GM12878 (cell line): ENCODE data around the gene CAMK2G. TPM values are rescaled to one million over a fixed set of nuclear protein-coding genes. Genes with fewer than 3 reads are reported as not detected.

ENCODE experiments used
- ATAC-seq: fragments of 200-7000 bp; cut with Tn5 transposase; 3 replicates; pipeline ENCODE4 v1.9.1; 2020; ENCODE audit warnings: mild to moderate bottlenecking, moderate library complexity
- BruUV-seq: library from RNA; stranded (reverse); fragments of 400-500 nt; replicated peaks from 2 replicates; lab custom pipeline; 2021; lab: Mats Ljungman, UMichigan
- CTCF ChIA-PET: fragments of 300-600 bp; sonication (Branson Sonifier 250); formaldehyde crosslinking; extraction: SDS; loops from one replicate; lab custom pipeline; 2021; ENCODE audit warnings: inconsistent platforms; lab: Yijun Ruan, JAX
- POLR2A ChIA-PET: fragments of 350-600 bp; formaldehyde crosslinking; extraction: SDS; loops from one replicate; lab custom pipeline; 2021; ENCODE audit warnings: inconsistent platforms; lab: Charles Lee
- RAD21 ChIA-PET: fragments of 300-600 bp; sonication (Branson Sonifier 250); formaldehyde crosslinking; loops from one replicate; lab custom pipeline; 2023; ENCODE audit warnings: antibody characterized with exemption; ENCODE audit not compliant: unreplicated experiment; lab: Charles Lee
- SMC1A ChIA-PET: fragments of 300-600 bp; sonication (Branson Sonifier 250); formaldehyde crosslinking; loops from one replicate; lab custom pipeline; 2023; ENCODE audit not compliant: unreplicated experiment, uncharacterized antibody; lab: Charles Lee
- DNase-seq: peaks from one replicate; pipeline ENCODE4 v3.0.0-alpha.2; 2011; ENCODE audit warnings: low read depth, low spot score
- FAIRE-seq: peaks from 3 replicates; lab custom pipeline; 2011; peaks lifted over from hg19 to GRCh38; lab: Jason Lieb, UNC
- H2AFZ ChIP-seq: 2 replicates; pipeline ENCODE4 v1.6.0; 2011; ENCODE audit warnings: low read depth, low read length, control low read depth; ENCODE audit not compliant: control insufficient read depth
- H3K27ac ChIP-seq: 2 replicates; pipeline ENCODE4 v1.5.1; 2011; ENCODE audit warnings: control low read depth; ENCODE audit not compliant: control insufficient read depth, insufficient read depth
- H3K27me3 ChIP-seq, 2 experiments: replicated peaks in 1 of 2; 2 replicates each; pipeline versions ENCODE4 v1.6.0 to v1.6.1; 2011; ENCODE audit warnings: low read length in 1 of 2; ENCODE audit not compliant: control insufficient read depth in 2 of 2, insufficient read depth in 2 of 2
- H3K36me3 ChIP-seq, 2 experiments: 2 replicates each; pipeline ENCODE4 v1.5.1; 2011; ENCODE audit warnings: low read length in 1 of 2; ENCODE audit not compliant: control insufficient read depth in 2 of 2, insufficient read depth in 2 of 2
- H3K4me1 ChIP-seq: 2 replicates; pipeline ENCODE4 v1.6.1; 2011; ENCODE audit warnings: mild to moderate bottlenecking, low read length, moderate library complexity, mixed read lengths; ENCODE audit not compliant: control insufficient read depth, insufficient read depth
- H3K4me2 ChIP-seq: 2 replicates; pipeline ENCODE4 v1.6.0; 2011; ENCODE audit warnings: control low read depth; ENCODE audit not compliant: control insufficient read depth, insufficient read depth
- H3K4me3 ChIP-seq: fragments of 200-600 bp; sonication (generic); 2 replicates; pipeline ENCODE4 v1.5.1; 2016
- H3K79me2 ChIP-seq: 2 replicates; pipeline ENCODE4 v1.6.0; 2011; ENCODE audit warnings: low read length; ENCODE audit not compliant: control insufficient read depth, insufficient read depth
- H3K9ac ChIP-seq: 2 replicates; pipeline ENCODE4 v1.8.0; 2011; ENCODE audit warnings: low read length, control low read depth, mixed read lengths; ENCODE audit not compliant: control insufficient read depth, insufficient read depth
- H3K9me3 ChIP-seq: replicated peaks from 3 replicates; pipeline ENCODE4 v1.5.1; 2011; ENCODE audit warnings: mild to moderate bottlenecking, low read length; ENCODE audit not compliant: control insufficient read depth, insufficient read depth
- H4K20me1 ChIP-seq: 2 replicates; pipeline ENCODE4 v1.6.0; 2011; ENCODE audit not compliant: control insufficient read depth, insufficient read depth
- POLR2A ChIP-seq: IDR thresholded peaks from 2 replicates; pipeline ENCODE4 v1.6.1; 2011; ENCODE audit warnings: low read depth, mild to moderate bottlenecking, low read length
- ZBED1 ChIP-seq: IDR thresholded peaks from 2 replicates; pipeline ENCODE4 v1.6.1; 2016; ENCODE audit warnings: borderline replicate concordance
- WGBS: methylation state at CpG from one replicate; pipeline ENCODE4 v1.1.6; 2016; ENCODE audit warnings: low lambda C conversion rate; ENCODE audit not compliant: insufficient replicate concordance, insufficient coverage; ENCODE audit errors: missing lambda C conversion rate; 5-methylcytosine and 5-hydroxymethylcytosine counted together
- in situ Hi-C: fragments of 300-500 bp; cut with MboI; formaldehyde crosslinking; loops from 9 replicates; pipeline ENCODE4 v1.14.3; 2018; ENCODE audit warnings: mixed read lengths
- intact Hi-C: fragments of 100-400 bp; cut with micrococcal nuclease; formaldehyde crosslinking; loops from one replicate; pipeline ENCODE4 v1.14.2; 2022; ENCODE audit not compliant: unreplicated experiment
- polyA plus RNA-seq, 11 experiments: library from polyadenylated mRNA; depleted of rRNA in 4 of 11; unstranded in 6 of 11; stranded (reverse) in 5 of 11; fragments of >200 nt; fragmentation: Nextera tagmentation in 4 of 11; fragmentation: Illumina TruSeq in 1 of 11; extraction: Ambion mirVana in 4 of 11; extraction: Trizol in 1 of 11; gene quantifications; 1 replicate in 1 of 11; 2 replicates in 10 of 11; pipeline versions ENCODE4 v1.2.1 to v1.2.3, GENCODE V29; 2011 to 2016; ENCODE audit warnings: inconsistent platforms in 2 of 11, missing spikeins in 2 of 11, low read depth in 1 of 11
- total RNA-seq, 4 experiments: library from RNA; depleted of rRNA in 3 of 4; stranded (reverse); fragments of >200 nt in 3 of 4; fragmentation: Illumina TruSeq in 1 of 4; extraction: Trizol in 1 of 4; gene quantifications; 2 replicates each; pipeline versions ENCODE4 v1.2.1 to v1.2.3, GENCODE V29; 2013 to 2021
- TF ChIP-seq, protein P1 (sequence below): IDR thresholded peaks from 2 replicates; pipeline ENCODE4 v1.6.1; 2011; ENCODE audit warnings: low read depth, mild to moderate bottlenecking, low read length, moderate library complexity, borderline replicate concordance; ENCODE audit errors: extremely low read depth
- TF ChIP-seq, protein P2 (sequence below): fragments of 450-650 bp; formaldehyde crosslinking; IDR thresholded peaks from 2 replicates; pipeline ENCODE4 v1.5.0; 2022; ENCODE audit warnings: mild to moderate bottlenecking, missing genetic modification characterization

The CAMK2G gene
- total and polyA plus RNA-seq, 10 of the 15 experiments (the other 5 are each of a cell fraction or from before 2014, with no cell fraction given): 5.5 to 24.3 (median 16.9) TPM

DNA sequence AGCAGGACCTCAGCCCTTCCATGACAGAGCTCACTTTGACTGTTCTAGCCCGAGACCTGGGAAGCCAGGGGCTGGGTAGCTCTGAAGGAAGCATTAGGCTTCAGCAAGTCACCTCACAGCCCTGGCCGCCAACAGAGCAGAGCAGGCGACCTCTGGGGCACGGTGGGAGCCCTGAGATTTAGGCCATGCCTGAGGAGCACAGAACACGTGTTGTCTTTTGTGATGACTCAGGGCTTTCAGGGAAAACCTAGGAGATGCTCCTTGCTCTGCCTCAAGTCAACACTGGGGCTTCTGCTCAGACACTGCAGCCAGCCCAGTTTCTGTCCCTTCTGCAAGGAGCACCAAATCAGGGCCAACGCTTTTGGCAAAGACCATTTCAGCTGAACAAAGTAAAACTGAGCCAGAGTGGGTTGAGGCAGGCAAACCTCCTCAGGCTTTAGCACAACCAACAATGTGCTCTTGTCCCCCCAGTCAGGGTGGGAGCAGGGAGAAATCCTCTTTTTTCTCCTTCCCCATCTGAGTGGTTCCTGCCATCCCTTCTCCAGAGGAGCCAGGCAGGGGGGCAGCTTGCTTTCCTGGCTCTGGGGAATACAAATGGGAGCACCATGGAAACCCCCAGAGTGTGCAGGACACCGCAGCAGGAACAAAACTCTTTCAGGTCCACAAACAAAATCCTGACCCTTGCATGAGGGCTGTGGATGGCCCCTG lies 14.4 kb downstream of the CAMK2G start:
- no peaks in the 10 kb centered on the region for H4K20me1 ChIP-seq
- DNase-seq (no peak), ATAC-seq (no peak; the same call in 2 of the 3 replicates), FAIRE-seq (peak; percentile 31)
- peaks cover 46% of the 10 kb centered on the region for H3K4me1 ChIP-seq
- no peaks in the 10 kb centered on the region for H3K9me3 ChIP-seq
- ChIA-PET RAD21 (interaction anchor here (0.6 to 12.8 kb wide), 5 partner anchors 10 to 105 kb away, joined by 3 to 149 read pairs (median 3); partner anchors contain the start of gene CAMK2G), CTCF (interaction anchor here (1.3 to 2.2 kb wide), 8 partner anchors 9 to 221 kb away, joined by 3 to 29 read pairs (median 5); partner anchors contain the start of gene CAMK2G), SMC1A (interaction anchor here (0.9 to 2.4 kb wide), 6 partner anchors 10 to 242 kb away, joined by 3 to 16 read pairs (median 6); no protein-coding TSS in a partner anchor), POLR2A (interaction anchor here (1.0 to 1.5 kb wide), 3 partner anchors 10 to 18 kb away, joined by 5 to 8 read pairs (median 5); no protein-coding TSS in a partner anchor)
- intact Hi-C loops: no loop called here
- no TSS peak for BruUV-seq
- H3K4me3 ChIP-seq: no peak overlapping the region
- TF ChIP-seq, protein P1, sequence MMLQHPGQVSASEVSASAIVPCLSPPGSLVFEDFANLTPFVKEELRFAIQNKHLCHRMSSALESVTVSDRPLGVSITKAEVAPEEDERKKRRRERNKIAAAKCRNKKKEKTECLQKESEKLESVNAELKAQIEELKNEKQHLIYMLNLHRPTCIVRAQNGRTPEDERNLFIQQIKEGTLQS: no peak
- TF ChIP-seq, protein P2, sequence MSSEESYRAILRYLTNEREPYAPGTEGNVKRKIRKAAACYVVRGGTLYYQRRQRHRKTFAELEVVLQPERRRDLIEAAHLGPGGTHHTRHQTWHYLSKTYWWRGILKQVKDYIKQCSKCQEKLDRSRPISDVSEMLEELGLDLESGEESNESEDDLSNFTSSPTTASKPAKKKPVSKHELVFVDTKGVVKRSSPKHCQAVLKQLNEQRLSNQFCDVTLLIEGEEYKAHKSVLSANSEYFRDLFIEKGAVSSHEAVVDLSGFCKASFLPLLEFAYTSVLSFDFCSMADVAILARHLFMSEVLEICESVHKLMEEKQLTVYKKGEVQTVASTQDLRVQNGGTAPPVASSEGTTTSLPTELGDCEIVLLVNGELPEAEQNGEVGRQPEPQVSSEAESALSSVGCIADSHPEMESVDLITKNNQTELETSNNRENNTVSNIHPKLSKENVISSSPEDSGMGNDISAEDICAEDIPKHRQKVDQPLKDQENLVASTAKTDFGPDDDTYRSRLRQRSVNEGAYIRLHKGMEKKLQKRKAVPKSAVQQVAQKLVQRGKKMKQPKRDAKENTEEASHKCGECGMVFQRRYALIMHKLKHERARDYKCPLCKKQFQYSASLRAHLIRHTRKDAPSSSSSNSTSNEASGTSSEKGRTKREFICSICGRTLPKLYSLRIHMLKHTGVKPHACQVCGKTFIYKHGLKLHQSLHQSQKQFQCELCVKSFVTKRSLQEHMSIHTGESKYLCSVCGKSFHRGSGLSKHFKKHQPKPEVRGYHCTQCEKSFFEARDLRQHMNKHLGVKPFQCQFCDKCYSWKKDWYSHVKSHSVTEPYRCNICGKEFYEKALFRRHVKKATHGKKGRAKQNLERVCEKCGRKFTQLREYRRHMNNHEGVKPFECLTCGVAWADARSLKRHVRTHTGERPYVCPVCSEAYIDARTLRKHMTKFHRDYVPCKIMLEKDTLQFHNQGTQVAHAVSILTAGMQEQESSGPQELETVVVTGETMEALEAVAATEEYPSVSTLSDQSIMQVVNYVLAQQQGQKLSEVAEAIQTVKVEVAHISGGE (CRISPR knock-in tag): no peak
- TF ChIP-seq ZBED1 (no peak), POLR2A (0 out of 2 replicates have a peak, but pooled peaks have one; percentile 15)
- H3K4me2 ChIP-seq: peak overlapping the region; percentile 80; the same call in 1 of the 2 replicates
- H3K36me3 ChIP-seq: peaks cover 8% of the 10 kb centered on the region in 2 experiments; a peak in 3 of 4 replicates
- peaks cover under 1% of the 10 kb centered on the region for H3K79me2 ChIP-seq
- peak overlapping the region; percentile 45 for H3K27ac ChIP-seq
- in situ Hi-C loops: no loop called here
- H3K27me3 ChIP-seq: no peaks in the 10 kb centered on the region
- no peak overlapping the region for H3K9ac ChIP-seq
- 0 out of 2 replicates have a peak overlapping the region, but pooled peaks have one; percentile 5 for H2AFZ ChIP-seq
- WGBS: 76% methylated on average over 7 of the region's 7 CpGs
